HL-60 (cell line): Measurements from ENCODE around the gene CATSPERD.

Source experiments
- CTCF ChIP-seq: IDR thresholded peaks from one replicate; pipeline ENCODE4 v1.5.1; 2011; ENCODE audit warnings: low read length, control low read depth, inconsistent platforms; ENCODE audit not compliant: insufficient read depth
- POLR2AphosphoS5 ChIP-seq: IDR thresholded peaks from 2 replicates; pipeline ENCODE4 v1.6.1; 2012; ENCODE audit warnings: low read depth
- TF ChIP-seq, protein P1 (sequence below): IDR thresholded peaks from 2 replicates; pipeline ENCODE4 v1.6.1; 2012; ENCODE audit warnings: low read depth; ENCODE audit not compliant: insufficient replicate concordance

DNA sequence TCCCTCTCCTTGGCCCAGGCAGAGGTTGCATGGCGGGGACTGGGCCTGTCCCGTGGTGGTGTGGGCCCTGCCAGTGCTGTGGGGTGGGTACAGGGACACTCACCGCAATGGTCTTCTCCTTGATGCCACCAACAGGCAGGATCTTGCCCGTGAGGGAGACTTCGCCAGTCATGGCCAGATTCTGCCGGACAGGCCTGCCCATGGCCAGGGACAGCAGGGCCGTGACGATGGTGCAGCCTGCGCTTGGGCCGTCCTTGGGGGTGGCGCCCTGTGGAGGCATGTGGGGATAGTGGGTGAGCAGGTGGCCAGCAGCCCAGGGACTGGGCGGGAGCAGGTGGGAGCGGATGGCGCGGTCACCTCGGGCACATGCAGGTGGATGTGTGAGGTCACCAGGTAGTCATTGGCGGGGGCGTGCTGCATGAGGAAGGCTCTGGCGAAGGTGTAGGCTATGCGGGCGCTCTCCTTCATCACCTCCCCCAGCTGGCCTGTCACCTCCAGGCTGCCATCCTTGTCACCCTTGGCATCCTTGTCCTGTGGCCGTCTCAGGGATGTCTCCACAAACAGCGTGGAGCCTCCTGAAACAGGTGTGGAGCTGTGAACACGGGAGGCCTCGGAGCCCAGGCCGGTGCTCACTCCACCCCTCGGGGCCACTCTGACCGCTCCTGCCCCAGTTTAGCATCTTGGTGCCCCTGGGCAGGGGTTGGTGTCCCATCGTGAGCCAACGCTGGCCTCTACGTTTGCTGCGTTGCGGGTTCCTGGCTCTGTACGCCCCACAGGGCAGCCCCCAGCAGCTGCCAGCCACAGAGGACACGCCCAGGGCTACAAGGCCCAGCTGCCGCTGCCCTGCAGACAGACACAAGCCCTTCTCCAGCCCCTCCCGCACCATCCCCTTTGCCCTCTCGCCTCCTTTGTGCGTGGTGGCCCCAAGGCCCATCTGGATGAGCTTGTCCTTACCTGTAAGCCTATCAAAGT lies 27.0 kb upstream of the CATSPERD start:
- TF ChIP-seq, protein P1, sequence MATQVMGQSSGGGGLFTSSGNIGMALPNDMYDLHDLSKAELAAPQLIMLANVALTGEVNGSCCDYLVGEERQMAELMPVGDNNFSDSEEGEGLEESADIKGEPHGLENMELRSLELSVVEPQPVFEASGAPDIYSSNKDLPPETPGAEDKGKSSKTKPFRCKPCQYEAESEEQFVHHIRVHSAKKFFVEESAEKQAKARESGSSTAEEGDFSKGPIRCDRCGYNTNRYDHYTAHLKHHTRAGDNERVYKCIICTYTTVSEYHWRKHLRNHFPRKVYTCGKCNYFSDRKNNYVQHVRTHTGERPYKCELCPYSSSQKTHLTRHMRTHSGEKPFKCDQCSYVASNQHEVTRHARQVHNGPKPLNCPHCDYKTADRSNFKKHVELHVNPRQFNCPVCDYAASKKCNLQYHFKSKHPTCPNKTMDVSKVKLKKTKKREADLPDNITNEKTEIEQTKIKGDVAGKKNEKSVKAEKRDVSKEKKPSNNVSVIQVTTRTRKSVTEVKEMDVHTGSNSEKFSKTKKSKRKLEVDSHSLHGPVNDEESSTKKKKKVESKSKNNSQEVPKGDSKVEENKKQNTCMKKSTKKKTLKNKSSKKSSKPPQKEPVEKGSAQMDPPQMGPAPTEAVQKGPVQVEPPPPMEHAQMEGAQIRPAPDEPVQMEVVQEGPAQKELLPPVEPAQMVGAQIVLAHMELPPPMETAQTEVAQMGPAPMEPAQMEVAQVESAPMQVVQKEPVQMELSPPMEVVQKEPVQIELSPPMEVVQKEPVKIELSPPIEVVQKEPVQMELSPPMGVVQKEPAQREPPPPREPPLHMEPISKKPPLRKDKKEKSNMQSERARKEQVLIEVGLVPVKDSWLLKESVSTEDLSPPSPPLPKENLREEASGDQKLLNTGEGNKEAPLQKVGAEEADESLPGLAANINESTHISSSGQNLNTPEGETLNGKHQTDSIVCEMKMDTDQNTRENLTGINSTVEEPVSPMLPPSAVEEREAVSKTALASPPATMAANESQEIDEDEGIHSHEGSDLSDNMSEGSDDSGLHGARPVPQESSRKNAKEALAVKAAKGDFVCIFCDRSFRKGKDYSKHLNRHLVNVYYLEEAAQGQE, result no peak
- no peak for TF ChIP-seq CTCF
- peak; percentile 37 for TF ChIP-seq POLR2AphosphoS5
